DMS53 (cell line): Measurements from ENCODE around the gene BRMS1L.
A peak's percentile ranks its signal among the peaks of the same experiment; 100 is the strongest.
"Not testable (repeated sequence)": the region's sequence is repeated elsewhere in the genome, so short reads cannot be mapped to it uniquely, and the experiment has no call there.

ENCODE experiments used
- DNase-seq: peaks from one replicate; lab custom pipeline; 2025; lab: John Stamatoyannopoulos, UW

BRMS1L gene

GRCh38 chr14:35821564-35822411 lies 4.3 kb upstream of the BRMS1L start:
- peak; percentile 56 for DNase-seq

GRCh38 chr14:35822501-35822900 lies 3.6 kb upstream of the BRMS1L start:
- no peak for DNase-seq

GRCh38 chr14:35824446-35825165 lies 1.5 kb upstream of the BRMS1L start:
- not testable (repeated sequence) for DNase-seq

GRCh38 chr14:35825968-35826217 lies 245 bp upstream of the BRMS1L start:
- no peak for DNase-seq

- DNase-seq: no peak
Observed at GRCh38 chr14:35826952-35827416, 846 bp downstream of the BRMS1L start.

GRCh38 chr14:35827678-35828472 lies 1.7 kb downstream of the BRMS1L start:
- no peak for DNase-seq

- no peak for DNase-seq
Observed at GRCh38 chr14:35829449-35829848, 3.3 kb downstream of the BRMS1L start.

- DNase-seq: no peak
Observed at GRCh38 chr14:35835208-35835982, 9.3 kb downstream of the BRMS1L start.

- DNase-seq: not testable (repeated sequence)
Observed at GRCh38 chr14:35841704-35842103, 15.6 kb downstream of the BRMS1L start.

- not testable (repeated sequence) for DNase-seq
Observed at GRCh38 chr14:35842245-35842644, 16.1 kb downstream of the BRMS1L start.

- DNase-seq: no peak
Observed at GRCh38 chr14:35844494-35844893, 18.4 kb downstream of the BRMS1L start.

- DNase-seq: no peak
Observed at GRCh38 chr14:35847636-35848035, 21.5 kb downstream of the BRMS1L start.

GRCh38 chr14:35849122-35849521 lies 23.0 kb downstream of the BRMS1L start:
- DNase-seq: no peak

- DNase-seq: no peak
Observed at GRCh38 chr14:35851823-35852222, 25.7 kb downstream of the BRMS1L start.

GRCh38 chr14:35853225-35853624 lies 27.1 kb downstream of the BRMS1L start:
- DNase-seq: no peak

GRCh38 chr14:35854696-35855270 lies 28.6 kb downstream of the BRMS1L start:
- no peak for DNase-seq

- DNase-seq: no peak
Observed at GRCh38 chr14:35855876-35856481, 29.8 kb downstream of the BRMS1L start.

- DNase-seq: no peak
Observed at GRCh38 chr14:35858521-35859209, 32.5 kb downstream of the BRMS1L start.

GRCh38 chr14:35861204-35861868 lies 35.2 kb downstream of the BRMS1L start:
- DNase-seq: no peak
